Measurements from ENCODE around the gene XPNPEP1.

Gene XPNPEP1

GRCh38 chr10:109881769-109882057, 41.6 kb downstream of the XPNPEP1 start:
- Histone ChIP-seq H3K4me3 (replicated peaks; ENCODE audit: low read depth, low read length) (no peak overlapping the region), H3K36me3 (ENCODE audit: control insufficient read depth, insufficient read depth, low read length) (peaks cover 24% of the 10 kb centered on the region), H3K27me3 (replicated peaks; ENCODE audit: control insufficient read depth, insufficient read depth, low read length) (no peaks in the 10 kb centered on the region)
- no peak for DNase-seq (ENCODE audit: extremely low read depth, insufficient read length)
- no peak for TF ChIP-seq CTCF (IDR thresholded peaks at IDR 0.05; ENCODE audit: insufficient read depth, low read length, poor library complexity, severe bottlenecking)

- no peak for TF ChIP-seq CTCF (IDR thresholded peaks at IDR 0.05; ENCODE audit: insufficient read depth, low read length, poor library complexity, severe bottlenecking)
- Histone ChIP-seq H3K27me3 (replicated peaks; ENCODE audit: control insufficient read depth, insufficient read depth, low read length) (no peaks in the 10 kb centered on the region), H3K36me3 (ENCODE audit: control insufficient read depth, insufficient read depth, low read length) (peaks cover 22% of the 10 kb centered on the region), H3K4me3 (replicated peaks; ENCODE audit: low read depth, low read length) (no peak overlapping the region)
- DNase-seq (ENCODE audit: extremely low read depth, insufficient read length), result no peak
These were observed 42.2 kb downstream of the XPNPEP1 start for GRCh38 chr10:109880886-109881768.

- H3K27me3 ChIP-seq (replicated peaks; ENCODE audit: control insufficient read depth, insufficient read depth, low read length), result no peaks in the 10 kb centered on the region
- peaks cover 21% of the 10 kb centered on the region for H3K36me3 ChIP-seq (ENCODE audit: control insufficient read depth, insufficient read depth, low read length)
- DNase-seq (ENCODE audit: extremely low read depth, insufficient read length), result no peak
- H3K4me3 ChIP-seq (replicated peaks; ENCODE audit: low read depth, low read length), result no peak overlapping the region
- no peak for TF ChIP-seq CTCF (IDR thresholded peaks at IDR 0.05; ENCODE audit: insufficient read depth, low read length, poor library complexity, severe bottlenecking)
These were observed 45.8 kb downstream of the XPNPEP1 start for GRCh38 chr10:109877546-109877945.

- H3K27me3 ChIP-seq (replicated peaks; ENCODE audit: control insufficient read depth, insufficient read depth, low read length), result no peaks in the 10 kb centered on the region
- peaks cover 19% of the 10 kb centered on the region for H3K36me3 ChIP-seq (ENCODE audit: control insufficient read depth, insufficient read depth, low read length)
- no peak for DNase-seq (ENCODE audit: extremely low read depth, insufficient read length)
- no peak overlapping the region for H3K4me3 ChIP-seq (replicated peaks; ENCODE audit: low read depth, low read length)
- TF ChIP-seq CTCF (IDR thresholded peaks at IDR 0.05; ENCODE audit: insufficient read depth, low read length, poor library complexity, severe bottlenecking), result no peak
These were observed 47.2 kb downstream of the XPNPEP1 start for GRCh38 chr10:109875828-109876821.

GRCh38 chr10:109875151-109875568, 48.2 kb downstream of the XPNPEP1 start:
- TF ChIP-seq CTCF (IDR thresholded peaks at IDR 0.05; ENCODE audit: insufficient read depth, low read length, poor library complexity, severe bottlenecking), result no peak
- Histone ChIP-seq H3K36me3 (ENCODE audit: control insufficient read depth, insufficient read depth, low read length) (peaks cover 19% of the 10 kb centered on the region), H3K4me3 (replicated peaks; ENCODE audit: low read depth, low read length) (no peak overlapping the region), H3K27me3 (replicated peaks; ENCODE audit: control insufficient read depth, insufficient read depth, low read length) (no peaks in the 10 kb centered on the region)
- no peak for DNase-seq (ENCODE audit: extremely low read depth, insufficient read length)
